H1 (cell line): ENCODE measurements around the gene CAPN15. TPM values are rescaled to one million over a fixed set of nuclear protein-coding genes. Genes with fewer than 3 reads are reported as not detected.

Experiments used
- CTCF ChIA-PET: fragments of 300-600 bp; sonication (Branson Sonifier 250); formaldehyde crosslinking; loops from one replicate; lab custom pipeline; 2021; ENCODE audit not compliant: partially characterized antibody; lab: Charles Lee
- POLR2A ChIA-PET: fragments of 300-600 bp; sonication (Branson Sonifier 250); formaldehyde crosslinking; loops from one replicate; lab custom pipeline; 2021; ENCODE audit warnings: inconsistent platforms; ENCODE audit not compliant: partially characterized antibody; lab: Charles Lee
- DNase-seq, 2 experiments: peaks; one replicate each; pipeline versions ENCODE4 v3.0.0 to v3.0.0-alpha.2; 2010 to 2022; ENCODE audit warnings: low spot score in 2 of 2, low read depth in 1 of 2, mixed read lengths in 1 of 2
- FAIRE-seq: peaks from 2 replicates; lab custom pipeline; 2011; peaks lifted over from hg19 to GRCh38; lab: Jason Lieb, UNC
- H2AFZ ChIP-seq: 2 replicates; pipeline ENCODE4 v1.8.1; 2012; ENCODE audit warnings: low read length, inconsistent platforms
- H2AK5ac ChIP-seq: 2 replicates; pipeline ENCODE4 v1.6.1; 2013; ENCODE audit warnings: low read depth, low read length
- H2BK120ac ChIP-seq: replicated peaks from 2 replicates; pipeline ENCODE3; 2013; ENCODE audit warnings: low read depth, low read length, inconsistent platforms
- H2BK12ac ChIP-seq: 2 replicates; pipeline ENCODE4 v1.6.1; 2013; ENCODE audit warnings: low read depth, low read length
- H2BK15ac ChIP-seq: 2 replicates; pipeline ENCODE4 v1.6.1; 2013; ENCODE audit warnings: low read length
- H2BK20ac ChIP-seq: 2 replicates; pipeline ENCODE4 v1.6.1; 2013; ENCODE audit warnings: low read length
- H2BK5ac ChIP-seq: 2 replicates; pipeline ENCODE4 v1.6.1; 2013; ENCODE audit warnings: low read depth, low read length
- H3K14ac ChIP-seq: 2 replicates; pipeline ENCODE4 v1.6.1; 2013; ENCODE audit warnings: inconsistent platforms; ENCODE audit not compliant: insufficient read length
- H3K18ac ChIP-seq: 2 replicates; pipeline ENCODE4 v1.6.1; 2013; ENCODE audit warnings: low read length; ENCODE audit errors: extremely low read depth
- H3K23ac ChIP-seq: 2 replicates; pipeline ENCODE4 v1.6.1; 2013; ENCODE audit warnings: inconsistent platforms; ENCODE audit not compliant: insufficient read length
- H3K23me2 ChIP-seq: 2 replicates; pipeline ENCODE4 v1.6.1; 2013; ENCODE audit warnings: low read depth, low read length
- H3K27ac ChIP-seq: 2 replicates; pipeline ENCODE4 v1.6.1; 2011; ENCODE audit warnings: low read depth, low read length, inconsistent platforms
- H3K27me3 ChIP-seq, 4 experiments: replicated peaks in 1 of 4; 1 replicate in 1 of 4; 2 replicates in 3 of 4; pipeline versions ENCODE4 v1.6.1 to v1.8.1; 2011 to 2013; ENCODE audit warnings: low read length in 3 of 4, mild to moderate bottlenecking in 3 of 4, inconsistent platforms in 2 of 4, mixed read lengths in 2 of 4, moderate library complexity in 1 of 4; ENCODE audit not compliant: control insufficient read depth in 3 of 4, insufficient read depth in 3 of 4; ENCODE audit errors: extremely low read depth in 1 of 4
- H3K36me3 ChIP-seq, 4 experiments: 2 replicates each; pipeline versions ENCODE4 v1.6.1 to v1.8.1; 2011 to 2013; ENCODE audit warnings: mild to moderate bottlenecking in 4 of 4, low read length in 3 of 4, moderate library complexity in 2 of 4, control low read depth in 1 of 4, inconsistent platforms in 1 of 4; ENCODE audit not compliant: insufficient read depth in 4 of 4, control insufficient read depth in 2 of 4
- H3K4ac ChIP-seq: replicated peaks from 2 replicates; pipeline ENCODE3; 2013; ENCODE audit warnings: low read length, low read depth, mixed read lengths, inconsistent platforms; ENCODE audit not compliant: insufficient read length
- H3K4me1 ChIP-seq, 4 experiments: replicated peaks in 1 of 4; 1 replicate in 1 of 4; 2 replicates in 3 of 4; pipeline versions ENCODE4 v1.6.1 to v1.8.1; 2011 to 2013; ENCODE audit warnings: low read length in 3 of 4, inconsistent platforms in 2 of 4, mixed read lengths in 1 of 4; ENCODE audit not compliant: insufficient read depth in 4 of 4, control insufficient read depth in 3 of 4
- H3K4me2 ChIP-seq, 2 experiments: 2 replicates each; pipeline versions ENCODE4 v1.6.1 to v1.8.1; 2011 to 2013; ENCODE audit warnings: low read depth in 2 of 2, low read length in 2 of 2, control low read depth in 1 of 2, inconsistent platforms in 1 of 2, mild to moderate bottlenecking in 1 of 2; ENCODE audit not compliant: insufficient read depth in 1 of 2
- H3K4me3 ChIP-seq, 4 experiments: fragments of 200-600, 300-600 bp in 1 of 4; sonication (generic), shearing (Covaris generic), sonication (Bioruptor Twin) in 1 of 4; 2 replicates each; pipeline versions ENCODE4 v1.5.1 to v1.8.1; 2011 to 2016; ENCODE audit warnings: low read length in 4 of 4, low read depth in 3 of 4, control low read depth in 2 of 4, inconsistent platforms in 2 of 4, mild to moderate bottlenecking in 2 of 4, mixed read lengths in 1 of 4, moderate library complexity in 1 of 4; ENCODE audit not compliant: insufficient read depth in 2 of 4; ENCODE audit errors: extremely low read depth in 1 of 4
- H3K56ac ChIP-seq: replicated peaks from 2 replicates; pipeline ENCODE3; 2013; ENCODE audit warnings: low read depth, mild to moderate bottlenecking, mixed read lengths, low read length, inconsistent platforms; ENCODE audit not compliant: insufficient read length
- H3K79me1 ChIP-seq: 2 replicates; pipeline ENCODE4 v1.6.1; 2013; ENCODE audit warnings: low read depth, low read length, control low read depth
- H3K79me2 ChIP-seq, 2 experiments: 2 replicates each; pipeline versions ENCODE4 v1.6.1 to v1.8.1; 2012 to 2013; ENCODE audit warnings: low read length in 2 of 2, mild to moderate bottlenecking in 2 of 2, inconsistent platforms in 1 of 2; ENCODE audit not compliant: insufficient read depth in 2 of 2, control insufficient read depth in 1 of 2
- H3K9ac ChIP-seq, 4 experiments: replicated peaks in 1 of 4; 1 replicate in 1 of 4; 2 replicates in 3 of 4; pipeline versions ENCODE4 v1.6.1 to v1.8.1; 2011 to 2013; ENCODE audit warnings: low read depth in 3 of 4, low read length in 3 of 4, control low read depth in 2 of 4, mild to moderate bottlenecking in 2 of 4, moderate library complexity in 2 of 4, inconsistent platforms in 1 of 4; ENCODE audit errors: extremely low read depth in 1 of 4
- H3K9me3 ChIP-seq, 2 experiments: 2 replicates each; pipeline versions ENCODE4 v1.6.1 to v1.8.1; 2012 to 2013; ENCODE audit warnings: mild to moderate bottlenecking in 2 of 2, moderate library complexity in 2 of 2, control low read depth in 1 of 2, inconsistent platforms in 1 of 2, low read depth in 1 of 2, low read length in 1 of 2, mixed read lengths in 1 of 2; ENCODE audit not compliant: insufficient read depth in 2 of 2
- H4K20me1 ChIP-seq, 2 experiments: replicated peaks in 1 of 2; 2 replicates each; pipeline versions ENCODE3 to v1.8.1; 2011 to 2013; ENCODE audit warnings: inconsistent platforms in 2 of 2, low read length in 2 of 2, mild to moderate bottlenecking in 1 of 2; ENCODE audit not compliant: insufficient read depth in 2 of 2, control insufficient read depth in 1 of 2
- H4K5ac ChIP-seq: 2 replicates; pipeline ENCODE4 v1.6.1; 2013; ENCODE audit warnings: low read length, low read depth, mixed read lengths, inconsistent platforms; ENCODE audit not compliant: insufficient read length
- H4K8ac ChIP-seq: 2 replicates; pipeline ENCODE4 v1.8.0; 2013; ENCODE audit warnings: mild to moderate bottlenecking, moderate library complexity, low read length, inconsistent platforms; ENCODE audit not compliant: insufficient read depth; ENCODE audit errors: extremely low read depth
- H4K91ac ChIP-seq: replicated peaks from 2 replicates; pipeline ENCODE3; 2013; ENCODE audit warnings: low read length, mixed read lengths, inconsistent platforms; ENCODE audit not compliant: insufficient read length
- BRCA1 ChIP-seq: IDR thresholded peaks from 2 replicates; pipeline ENCODE4 v1.6.1; 2012; ENCODE audit warnings: low read depth, low read length, improper control_type of control experiment
- CBX8 ChIP-seq: fragments of 300-800, 300-1000 bp; sonication (generic); IDR thresholded peaks from 2 replicates; pipeline ENCODE4 v1.7.1; 2016; ENCODE audit warnings: low read depth, low read length, borderline replicate concordance
- POLR2AphosphoS5 ChIP-seq: IDR thresholded peaks from 2 replicates; pipeline ENCODE4 v1.6.1; 2011; ENCODE audit warnings: low read depth, low read length
- SP4 ChIP-seq: IDR thresholded peaks from 2 replicates; pipeline ENCODE4 v1.6.1; 2012; ENCODE audit warnings: low read length, inconsistent platforms
- WGBS, 2 experiments: shearing (Covaris generic) in 1 of 2; methylation state at CpG; one replicate each; pipeline versions ENCODE4 v1.1.6 to v1.1.7; 2013 to 2015; ENCODE audit warnings: low lambda C conversion rate in 2 of 2, mixed read lengths in 2 of 2, inconsistent platforms in 1 of 2, low coverage in 1 of 2, missing lambda C conversion rate in 1 of 2; ENCODE audit not compliant: insufficient replicate concordance in 2 of 2, insufficient coverage in 1 of 2, insufficient read length in 1 of 2; ENCODE audit errors: extremely low coverage in 1 of 2, missing lambda C conversion rate in 1 of 2; 5-methylcytosine and 5-hydroxymethylcytosine counted together
- polyA plus RNA-seq, 7 experiments: library from polyadenylated mRNA; depleted of rRNA in 3 of 7; stranded (reverse) in 5 of 7; unstranded in 2 of 7; fragments of >200 nt in 5 of 7; fragments of 200-250 nt in 2 of 7; gene quantifications; 1 replicate in 5 of 7; 2 replicates in 1 of 7; 4 replicates in 1 of 7; pipeline versions ENCODE4 v1.2.1 to v1.2.3, GENCODE V29; 2011 to 2013; ENCODE audit warnings: missing spikeins in 2 of 7, mixed read lengths in 2 of 7
- total RNA-seq: library from RNA; stranded (reverse); fragmentation: NEBNext Ultra II Directional; extraction: Animal tissue kit (Norgen Biotek cat#: 25700); gene quantifications from 2 replicates; pipeline ENCODE4 v1.2.1, GENCODE V29; 2021

Gene CAPN15
- total and polyA plus RNA-seq, 2 of the 8 experiments (the other 6 are each of a cell fraction or from before 2014, with no cell fraction given): 38.9 to 76.9 TPM

- no peak overlapping the region for H2AK5ac ChIP-seq
- 49% methylated on average over 10 of the region's 10 CpGs; no CpG with 5 or more reads in 1 of the 2 experiments for WGBS, 2 experiments
- no peak overlapping the region for H4K8ac ChIP-seq
- no peak for FAIRE-seq
- ChIA-PET POLR2A (interaction anchor here (0.5 to 7.9 kb wide), 9 partner anchors 8 to 176 kb away, joined by 3 to 58 read pairs (median 4); partner anchors contain the start of genes NHLRC4, PIGQ and WFIKKN1), CTCF (interaction anchor here (0.6 to 5.4 kb wide), 11 partner anchors 8 to 351 kb away, joined by 3 to 35 read pairs (median 4); partner anchors contain the start of gene WFIKKN1)
- H2BK120ac ChIP-seq: no peak overlapping the region
- H3K9me3 ChIP-seq: no peaks in the 10 kb centered on the region
- H3K36me3 ChIP-seq: peaks cover 0 to 2% (median 0%) of the 10 kb centered on the region in 4 experiments; a peak in 1 of 8 replicates
- H3K23me2 ChIP-seq: peaks cover 7% of the 10 kb centered on the region; the same call in 1 of the 2 replicates
- no peak overlapping the region for H3K18ac ChIP-seq
- no peak overlapping the region for H3K4me3 ChIP-seq
- H2AFZ ChIP-seq: no peak overlapping the region
- no peak overlapping the region for H2BK20ac ChIP-seq
- no peak overlapping the region for H2BK12ac ChIP-seq
- H3K4me2 ChIP-seq: no peak overlapping the region
- peaks cover 2 to 22% of the 10 kb centered on the region in 2 experiments for H4K20me1 ChIP-seq
- H3K27me3 ChIP-seq: peaks cover 0 to 26% (median 19%) of the 10 kb centered on the region in 4 experiments; a peak in 5 of 7 replicates
- H3K9ac ChIP-seq: no peak overlapping the region
- H3K79me2 ChIP-seq: peaks cover 0 to 5% of the 10 kb centered on the region in 2 experiments; a peak in 1 of 4 replicates
- H3K27ac ChIP-seq: no peak overlapping the region
- no peak overlapping the region for H3K56ac ChIP-seq
- H3K4me1 ChIP-seq: peaks cover 0 to 26% (median 19%) of the 10 kb centered on the region in 4 experiments; a peak in 6 of 7 replicates
- H3K79me1 ChIP-seq: no peaks in the 10 kb centered on the region
- no peak overlapping the region for H4K5ac ChIP-seq
- no peak overlapping the region for H3K4ac ChIP-seq
- no peak overlapping the region for H2BK5ac ChIP-seq
- no peak overlapping the region for H2BK15ac ChIP-seq
- H4K91ac ChIP-seq: no peak overlapping the region
- H3K23ac ChIP-seq: no peak overlapping the region
- H3K14ac ChIP-seq: no peak overlapping the region
- DNase-seq: no peak
- peak; percentile 35; the same call in 1 of the 2 replicates for TF ChIP-seq POLR2AphosphoS5
- TF ChIP-seq SP4: no peak
- TF ChIP-seq CBX8: no peak
- no peak for TF ChIP-seq BRCA1
Observed at GRCh38 chr16:585351-585750, 57.8 kb downstream of the CAPN15 start.
